Gastroesophageal sphincter (tissue), 4 donors: ENCODE results near the gene SDCBP2. TPM values are rescaled to one million over a fixed set of nuclear protein-coding genes. Genes with fewer than 3 reads are reported as not detected.

ENCODE experiments used
- ATAC-seq: fragments of 150-250 bp; one replicate; pipeline ENCODE4 v1.9.1; 2016; ENCODE audit warnings: mild to moderate bottlenecking, moderate library complexity
- H3K27ac ChIP-seq, 4 donors: fragments of 200-600 bp; sonication (generic) in 3 of 4; 1 replicate in 3 of 4; 2 replicates in 1 of 4; pipeline ENCODE4 v1.5.1; 2016 to 2019
- H3K27me3 ChIP-seq: fragments of 200-600 bp; sonication (generic); one replicate; pipeline ENCODE4 v1.5.1; 2019
- H3K36me3 ChIP-seq, 2 donors: fragments of 200-600 bp; sonication (generic); one replicate each; pipeline ENCODE4 v1.5.1; 2019; ENCODE audit warnings: control low read depth in 1 of 2
- H3K4me1 ChIP-seq, 3 donors: fragments of 200-600 bp; sonication (generic); 1 replicate in 2 of 3; 2 replicates in 1 of 3; pipeline ENCODE4 v1.5.1; 2016 to 2019; ENCODE audit warnings: control low read depth in 2 of 3
- H3K4me3 ChIP-seq, 2 donors: fragments of 200-600 bp; sonication (generic); one replicate each; pipeline ENCODE4 v1.5.1; 2019; ENCODE audit warnings: mild to moderate bottlenecking in 1 of 2, moderate library complexity in 1 of 2
- H3K9me3 ChIP-seq, 3 donors: fragments of 200-600 bp; sonication (generic); one replicate each; pipeline ENCODE4 v1.5.1; 2017 to 2019; ENCODE audit warnings: control low read depth in 2 of 3
- CTCF ChIP-seq, 4 experiments: fragments of 200-600 bp in 2 of 4; fragments of 450-650 bp in 2 of 4; sonication (generic) in 1 of 4; IDR thresholded peaks; one replicate each; pipeline ENCODE4 v1.5.1; 2017 to 2019; ENCODE audit warnings: antibody characterized with exemption in 4 of 4, mild to moderate bottlenecking in 2 of 4, moderate library complexity in 2 of 4
- EP300 ChIP-seq: sonication (generic); formaldehyde crosslinking; IDR thresholded peaks from one replicate; pipeline ENCODE4 v1.6.1; 2017; ENCODE audit warnings: antibody characterized with exemption, mild to moderate bottlenecking
- POLR2A ChIP-seq, 2 donors: fragments of 450-650 bp; IDR thresholded peaks; one replicate each; pipeline ENCODE4 v1.6.1; 2017; ENCODE audit warnings: antibody characterized with exemption in 2 of 2, mild to moderate bottlenecking in 2 of 2, moderate library complexity in 1 of 2
- POLR2AphosphoS5 ChIP-seq: sonication (generic); formaldehyde crosslinking; IDR thresholded peaks from one replicate; pipeline ENCODE4 v1.6.1; 2017; ENCODE audit warnings: antibody characterized with exemption
- WGBS, 2 donors: methylation state at CpG; one replicate each; pipeline ENCODE4 v1.1.5; 2018; ENCODE audit warnings: low coverage in 1 of 2; 5-methylcytosine and 5-hydroxymethylcytosine counted together
- total RNA-seq, 4 donors: library from RNA; depleted of rRNA; stranded (reverse); fragments of >200 nt; gene quantifications; one replicate each; pipeline ENCODE4 v1.1.0, GENCODE V29; 2016

SDCBP2 gene
- total RNA-seq, 4 donors from 2014 or later: 1.6 to 17.5 (median 3.5) TPM

GRCh38 chr20:1337441-1337840 lies 8.5 kb upstream of the SDCBP2 start:
- Histone ChIP-seq H3K4me3 (no peak overlapping the region), H3K27me3 (no peaks in the 10 kb centered on the region), H3K4me1 (peaks cover 0 to 28% (median 12%) of the 10 kb centered on the region in 3 donors), H3K27ac (peak overlapping the region in 3 of 4 donors; percentile 59 to 68 (median 64)), H3K9me3 (no peaks in the 10 kb centered on the region), H3K36me3 (peaks cover 0 to 22% of the 10 kb centered on the region in 2 donors)
- 33 to 49% methylated on average over 4 of the region's 5 CpGs for WGBS, 2 donors
- no peak for ATAC-seq
- no peak for TF ChIP-seq CTCF (IDR thresholded peaks at IDR 0.05)
- TF ChIP-seq POLR2AphosphoS5: no peak
- no peak for TF ChIP-seq EP300
- no peak for TF ChIP-seq POLR2A (IDR thresholded peaks at IDR 0.05)

- H3K4me1 ChIP-seq: peaks cover 0 to 28% (median 12%) of the 10 kb centered on the region in 3 donors
- TF ChIP-seq POLR2A (IDR thresholded peaks at IDR 0.05) (no peak), POLR2AphosphoS5 (peak; percentile 70), CTCF (IDR thresholded peaks at IDR 0.05) (no peak)
- H3K36me3 ChIP-seq: peaks cover 0 to 22% of the 10 kb centered on the region in 2 donors
- WGBS, 2 donors: 26 to 38% methylated on average over 6 to 12 of the region's 14 CpGs
- no peak overlapping the region for H3K4me3 ChIP-seq
- H3K27me3 ChIP-seq: no peaks in the 10 kb centered on the region
- H3K27ac ChIP-seq: peak overlapping the region in 3 of 4 donors; percentile 59 to 68 (median 64)
- no peaks in the 10 kb centered on the region for H3K9me3 ChIP-seq
- peak; percentile 88 for ATAC-seq
Observed at GRCh38 chr20:1336699-1337367, 7.9 kb upstream of the SDCBP2 start.

GRCh38 chr20:1335961-1336698 lies 7.2 kb upstream of the SDCBP2 start:
- Histone ChIP-seq H3K4me1 (peaks cover 0 to 28% (median 12%) of the 10 kb centered on the region in 3 donors), H3K4me3 (no peak overlapping the region), H3K36me3 (peaks cover 0 to 28% of the 10 kb centered on the region in 2 donors), H3K27ac (peak overlapping the region in 3 of 4 donors; percentile 59 to 68 (median 64)), H3K9me3 (no peaks in the 10 kb centered on the region), H3K27me3 (no peaks in the 10 kb centered on the region)
- ATAC-seq: no peak
- TF ChIP-seq CTCF (IDR thresholded peaks at IDR 0.05): no peak
- TF ChIP-seq EP300: no peak
- no peak for TF ChIP-seq POLR2AphosphoS5
- no peak for TF ChIP-seq POLR2A (IDR thresholded peaks at IDR 0.05)
- WGBS, 2 donors: 69 to 86% methylated on average over 1 to 4 of the region's 6 CpGs

GRCh38 chr20:1334761-1335160 lies 5.8 kb upstream of the SDCBP2 start:
- no peak for TF ChIP-seq POLR2A (IDR thresholded peaks at IDR 0.05)
- TF ChIP-seq EP300: no peak
- no peak for TF ChIP-seq CTCF (IDR thresholded peaks at IDR 0.05)
- no peak for TF ChIP-seq POLR2AphosphoS5
- no peak for ATAC-seq
- Histone ChIP-seq H3K36me3 (peaks cover 0 to 28% of the 10 kb centered on the region in 2 donors), H3K9me3 (no peaks in the 10 kb centered on the region), H3K27ac (no peak overlapping the region), H3K4me3 (no peak overlapping the region), H3K27me3 (no peaks in the 10 kb centered on the region), H3K4me1 (peaks cover 0 to 40% (median 19%) of the 10 kb centered on the region in 3 donors)
- WGBS, 2 donors: no CpG with 5 or more reads among the region's 3 CpGs
